Activated CD8-positive, alpha-beta memory T cell treated with anti-CD3 and anti-CD28 coated beads for 48 hours (primary cell): ENCODE data around the gene EPHB1.
"Not testable (repeated sequence)": the region's sequence is repeated elsewhere in the genome, so short reads cannot be mapped to it uniquely, and the experiment has no call there.

Source experiments
- DNase-seq, 3 experiments: peaks; one replicate each; pipeline ENCODE4 v3.0.0-alpha.2; 2020; ENCODE audit warnings: low read depth in 2 of 3, low spot score in 2 of 3

EPHB1 gene

DNA sequence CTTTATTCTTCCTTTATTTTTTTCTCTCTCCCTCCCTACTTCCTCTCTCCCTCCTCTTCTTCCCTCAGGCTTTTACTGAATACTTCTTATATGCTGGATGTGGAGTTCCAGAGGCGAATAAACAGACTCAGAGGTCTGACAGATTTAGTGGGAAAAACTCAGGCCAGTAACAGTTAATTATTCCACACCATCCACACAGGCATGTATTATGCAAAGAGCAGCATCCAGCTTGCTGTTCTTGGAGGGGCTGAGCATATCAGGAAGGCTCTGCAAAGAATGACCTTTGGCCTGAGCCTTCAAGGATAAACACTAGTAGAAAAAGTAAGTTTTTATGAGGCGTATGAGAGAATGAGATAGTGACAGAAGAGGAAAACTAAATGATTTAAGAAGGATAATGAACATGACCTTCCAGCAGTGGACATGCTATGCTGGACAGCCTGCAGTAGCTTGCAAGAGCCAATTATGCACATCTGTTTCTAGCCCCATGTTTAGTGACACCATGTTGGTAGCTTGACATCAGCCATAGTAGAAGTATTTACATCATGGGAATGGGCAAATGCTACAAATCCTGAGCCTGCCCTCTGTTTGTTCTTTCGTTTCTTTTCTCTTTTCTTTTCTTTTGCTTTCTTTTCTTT lies 387.4 kb downstream of the EPHB1 start:
- DNase-seq = no peak

DNA sequence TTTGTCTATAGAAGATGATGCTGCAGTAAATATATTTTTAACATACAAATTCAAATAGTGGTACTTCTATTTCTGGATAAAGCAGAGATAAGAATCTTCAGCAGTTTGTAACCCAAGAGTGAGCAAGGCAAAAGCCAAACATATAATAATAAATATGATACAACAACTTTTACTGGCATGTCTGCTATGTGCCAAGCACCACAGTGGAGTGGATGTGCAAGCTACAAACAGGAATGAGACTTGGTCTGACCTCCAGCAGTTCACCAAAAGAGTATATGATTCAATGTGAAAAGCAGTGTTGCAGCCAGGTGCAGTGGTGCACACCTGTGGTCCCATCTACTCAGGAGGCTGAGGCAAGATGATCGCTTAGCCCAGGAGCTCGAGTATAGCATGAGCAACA lies 395.6 kb downstream of the EPHB1 start:
- no peak for DNase-seq

DNA sequence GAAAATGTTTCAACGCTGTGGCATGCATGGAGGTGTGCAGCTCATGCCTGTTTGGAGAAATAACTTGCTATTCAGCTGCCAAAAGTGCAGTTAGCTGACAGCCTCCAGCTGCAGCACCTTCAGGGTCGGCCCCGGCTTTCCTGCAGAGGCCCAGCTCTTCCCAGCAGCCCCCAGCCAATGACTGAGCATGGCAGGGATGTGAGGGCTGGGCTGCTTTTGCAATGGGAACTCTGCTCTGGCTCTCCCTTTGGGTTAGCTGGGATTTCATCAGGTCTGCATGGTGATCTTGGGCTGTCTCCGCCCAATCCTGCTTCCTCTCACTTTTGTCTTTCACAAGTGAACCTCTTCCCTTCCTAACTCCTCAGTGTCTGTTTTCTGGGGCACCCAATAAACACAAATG lies 396.6 kb downstream of the EPHB1 start:
- no peak for DNase-seq

DNA sequence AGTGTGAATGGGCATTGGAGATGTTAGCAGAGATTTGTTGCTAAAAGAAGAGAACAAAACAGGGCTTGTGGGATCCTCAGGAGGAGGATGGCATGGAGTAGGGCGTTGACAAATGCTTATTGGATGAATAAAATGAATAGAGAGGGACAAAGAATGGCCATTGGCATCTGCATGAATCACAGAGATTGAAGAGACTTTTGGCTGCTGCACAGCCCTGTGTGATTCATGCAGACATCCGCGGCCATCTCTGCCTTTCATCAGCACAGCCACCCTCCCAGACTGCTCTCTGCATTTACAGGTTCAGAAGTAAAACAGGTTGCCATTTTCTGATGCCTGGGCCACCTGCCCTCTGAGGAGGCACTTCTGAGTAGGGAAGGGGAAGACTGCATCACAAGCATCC lies 397.9 kb downstream of the EPHB1 start:
- DNase-seq = no peak

DNA sequence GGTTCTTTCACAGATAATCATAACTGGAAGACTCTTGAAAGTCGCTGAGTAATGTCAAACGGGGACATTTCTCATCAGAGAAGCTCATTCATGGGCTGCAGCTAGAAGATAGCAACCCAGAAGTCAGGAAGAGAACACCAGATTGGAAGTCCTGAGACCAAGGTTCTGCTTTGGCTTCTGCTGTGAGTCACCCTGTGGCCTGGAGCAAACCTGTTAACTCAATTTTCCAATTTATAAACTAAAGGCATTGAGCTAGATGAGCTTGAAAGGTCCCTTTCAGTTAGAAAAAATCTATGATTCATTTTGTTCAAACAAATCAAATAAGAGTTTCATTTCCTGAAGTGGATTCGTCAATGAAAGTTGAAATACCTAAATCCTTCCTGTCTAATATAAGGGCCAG lies 402.2 kb downstream of the EPHB1 start:
- no peak for DNase-seq

DNA sequence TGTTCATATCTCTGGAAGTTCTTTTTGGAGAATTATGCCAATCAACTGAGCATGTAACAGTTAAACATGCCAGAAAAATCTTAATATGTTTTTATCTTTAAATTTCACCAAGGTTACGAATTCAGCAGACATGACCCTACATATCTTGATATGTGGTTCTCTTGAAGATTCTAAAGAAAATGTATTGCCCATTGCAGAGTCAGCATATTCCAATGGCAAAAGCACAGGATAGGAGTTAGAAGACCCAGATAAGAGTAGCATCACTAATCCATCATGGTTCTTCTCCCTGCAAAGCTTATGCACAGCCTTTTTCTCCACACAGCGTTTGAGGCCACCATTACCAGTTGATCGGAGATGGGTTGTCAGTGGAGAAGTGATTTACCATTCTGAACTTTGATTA lies 402.8 kb downstream of the EPHB1 start:
- no peak for DNase-seq

DNA sequence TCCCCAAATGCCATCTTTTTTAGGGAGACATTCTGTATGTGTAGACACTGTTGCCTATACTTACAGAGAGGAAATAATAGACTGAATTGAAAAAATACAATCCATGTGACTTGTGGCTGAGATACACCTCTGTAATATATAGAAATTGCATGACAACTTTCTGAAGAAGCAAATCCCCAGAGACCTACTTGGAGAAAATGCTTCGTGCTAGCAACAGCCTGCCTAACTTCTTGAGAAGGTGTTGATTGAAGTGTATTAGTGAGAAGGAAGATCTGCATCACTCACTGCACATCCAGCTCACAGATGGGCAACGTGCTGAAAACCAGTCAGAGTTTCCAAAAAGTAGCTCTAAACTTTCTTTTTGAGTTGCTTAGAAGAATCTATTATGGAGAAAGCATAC lies 404.1 kb downstream of the EPHB1 start:
- no peak for DNase-seq

DNA sequence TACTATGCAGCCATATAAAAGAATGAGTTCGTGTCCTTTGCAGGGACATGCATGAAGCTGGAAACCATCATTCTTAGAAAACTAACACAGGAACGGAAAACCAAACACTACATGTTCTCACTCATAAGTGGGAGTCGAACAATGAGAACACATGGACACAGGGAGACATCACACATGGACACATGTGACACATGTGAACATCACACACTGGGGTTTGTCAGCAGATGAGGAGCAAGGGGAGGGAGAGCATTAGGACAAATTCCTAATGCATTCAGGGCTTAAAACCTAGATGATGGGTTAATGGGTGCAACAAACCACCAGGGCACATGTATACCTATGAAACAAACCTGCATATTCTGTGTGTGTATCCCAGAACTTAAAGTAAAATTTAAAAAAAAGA lies 408.0 kb downstream of the EPHB1 start:
- no peak for DNase-seq

DNA sequence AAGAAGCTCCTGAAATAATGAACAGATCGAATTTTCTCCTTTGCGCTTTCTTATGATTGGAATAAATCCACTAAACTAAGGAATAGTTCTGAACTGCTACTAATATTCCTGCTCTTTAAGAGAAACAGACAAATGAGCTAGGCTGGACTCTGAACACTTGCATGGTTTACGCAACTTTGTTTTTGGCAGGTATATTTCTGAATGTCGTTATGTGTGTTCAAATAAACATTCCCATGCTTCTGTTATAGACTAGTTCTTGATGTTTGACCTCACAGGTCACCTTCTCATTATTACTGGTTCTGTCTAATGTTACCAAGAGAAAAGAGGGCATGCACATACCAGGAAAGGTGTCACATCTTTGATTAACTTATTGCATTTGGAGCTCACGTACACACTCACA lies 418.2 kb downstream of the EPHB1 start:
- no peak for DNase-seq

DNA sequence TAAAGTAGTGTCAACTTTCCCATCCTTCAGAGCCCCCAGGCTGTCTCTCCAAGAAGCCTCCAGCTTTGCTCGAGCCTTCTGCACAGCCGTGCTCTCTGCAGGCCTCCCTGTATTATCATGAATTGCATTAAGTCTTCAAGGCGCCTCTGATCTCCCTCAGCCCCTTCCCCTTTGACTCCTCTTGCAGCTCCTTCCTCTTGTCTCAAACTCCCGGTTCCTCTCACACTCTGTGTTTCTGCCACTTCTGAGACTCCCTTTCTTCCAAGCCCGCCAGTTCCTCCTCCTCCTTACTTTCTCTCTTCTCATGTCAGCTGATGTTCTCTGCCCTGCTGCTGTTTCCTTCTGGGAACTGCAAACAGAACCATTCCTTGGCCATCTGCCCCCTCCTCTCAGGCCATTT lies 418.8 kb downstream of the EPHB1 start:
- DNase-seq = no peak

DNA sequence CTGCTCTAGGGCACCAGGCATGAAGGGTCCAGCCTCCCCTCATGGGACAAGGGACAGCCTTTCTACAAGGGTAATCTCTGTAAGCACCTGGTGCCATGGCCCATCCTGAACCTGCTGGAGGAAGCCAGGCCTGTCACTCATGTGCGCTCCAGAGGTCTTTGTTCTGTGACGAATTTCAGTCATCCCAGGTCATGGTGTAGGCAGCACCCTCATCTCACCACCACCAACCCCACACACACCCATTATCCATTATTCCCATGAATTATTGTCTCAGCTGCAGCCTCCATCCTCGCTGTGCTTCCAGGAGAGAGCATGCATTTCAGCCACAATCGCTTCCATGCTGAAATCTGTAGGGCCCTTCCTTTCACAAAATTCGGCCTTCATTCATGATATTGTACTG lies 419.3 kb downstream of the EPHB1 start:
- no peak for DNase-seq

DNA sequence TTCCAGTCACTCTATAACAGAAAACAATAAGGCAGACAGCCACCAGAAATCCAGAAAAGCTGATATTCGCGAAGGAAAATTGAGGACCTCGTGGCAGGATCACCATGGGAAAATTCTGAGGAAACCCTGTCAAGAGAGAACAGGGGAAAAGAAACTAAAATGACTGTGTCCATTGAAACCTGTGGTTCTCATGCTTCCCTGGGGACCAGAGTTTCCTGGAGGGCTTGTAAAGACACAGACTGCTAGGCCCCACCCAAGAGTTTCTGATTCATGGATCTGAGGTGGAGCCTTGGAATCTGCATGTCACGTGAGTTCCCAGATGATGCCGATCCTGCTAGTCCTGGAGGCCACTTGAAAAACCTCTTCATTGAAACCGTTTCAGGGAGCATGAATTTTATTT lies 420.5 kb downstream of the EPHB1 start:
- DNase-seq = no peak

DNA sequence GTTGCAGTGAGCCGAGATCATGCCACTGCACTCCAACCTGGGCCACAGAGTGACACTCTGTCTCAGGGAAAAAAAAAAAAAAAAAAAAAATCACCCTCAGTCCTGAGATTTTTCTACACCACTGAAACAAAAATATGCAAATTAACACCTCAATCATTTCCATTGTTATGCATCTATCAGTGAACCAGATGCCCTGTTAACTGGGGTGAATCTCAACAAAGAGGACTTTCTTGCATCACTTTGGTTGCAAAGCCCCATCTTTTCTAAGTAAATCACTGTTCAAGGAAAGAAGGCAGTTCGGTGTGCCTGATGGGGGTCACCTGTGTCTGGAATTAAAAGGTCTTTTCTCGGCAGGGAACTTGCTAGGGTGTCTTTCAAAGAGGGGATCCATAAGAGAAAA lies 421.6 kb downstream of the EPHB1 start:
- no peak for DNase-seq

DNA sequence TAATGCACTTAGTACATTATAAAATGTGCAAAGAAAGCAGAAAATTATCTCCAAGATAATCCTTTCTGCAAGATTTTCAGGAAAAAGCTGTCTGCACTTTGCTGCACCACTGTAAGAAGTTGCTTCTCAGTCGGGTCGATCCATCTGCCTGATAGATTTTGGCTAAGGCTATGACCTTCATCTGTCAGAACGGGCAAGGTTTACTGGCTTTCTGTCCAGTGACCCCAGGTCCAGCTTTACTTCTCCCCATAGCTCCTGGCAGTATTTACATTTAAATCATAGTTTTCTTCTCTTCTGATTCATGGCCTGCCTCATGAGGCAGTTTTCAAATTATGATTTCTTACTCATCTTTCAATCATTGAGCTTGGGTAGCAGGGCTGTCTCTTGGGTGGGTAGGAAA lies 422.7 kb downstream of the EPHB1 start:
- no peak for DNase-seq

DNA sequence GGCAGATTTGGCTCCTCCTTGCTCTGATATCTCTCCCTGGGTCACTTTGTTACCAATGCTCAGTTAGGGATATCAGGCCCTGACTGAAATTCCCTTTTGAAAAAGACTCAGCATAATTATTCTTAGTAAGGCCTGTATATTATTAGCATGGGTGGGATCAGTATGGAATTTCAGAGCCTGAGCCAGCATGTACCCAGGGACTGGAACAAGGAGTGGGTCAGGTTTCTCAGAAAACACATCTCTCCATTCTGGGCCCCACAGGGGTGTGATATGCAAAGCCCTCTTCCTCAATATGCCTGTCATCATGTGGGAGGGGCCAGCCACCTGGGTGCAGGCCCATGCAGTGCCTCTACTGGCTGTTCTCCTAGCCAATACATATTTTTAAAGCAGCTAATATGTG lies 423.2 kb downstream of the EPHB1 start:
- DNase-seq = no peak

DNA sequence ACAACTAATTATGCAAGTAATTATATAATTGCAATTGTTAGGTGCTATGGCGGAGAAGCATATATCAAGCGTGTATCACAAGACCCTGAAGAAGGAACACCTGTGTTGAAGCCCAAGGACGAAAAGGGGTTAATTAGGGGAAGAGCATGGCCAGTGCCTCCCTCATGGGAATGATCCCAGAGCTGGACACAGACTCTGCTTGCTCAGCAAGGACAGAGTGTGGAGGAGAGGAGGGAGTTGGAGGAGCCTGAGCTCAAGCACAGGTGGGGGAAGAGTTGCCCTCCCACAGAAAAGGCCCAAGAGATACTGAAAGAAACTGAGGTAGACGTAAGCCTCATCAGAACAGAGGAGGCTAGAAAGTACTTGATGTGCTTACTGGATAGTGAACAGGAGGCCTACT lies 423.7 kb downstream of the EPHB1 start:
- no peak for DNase-seq

DNA sequence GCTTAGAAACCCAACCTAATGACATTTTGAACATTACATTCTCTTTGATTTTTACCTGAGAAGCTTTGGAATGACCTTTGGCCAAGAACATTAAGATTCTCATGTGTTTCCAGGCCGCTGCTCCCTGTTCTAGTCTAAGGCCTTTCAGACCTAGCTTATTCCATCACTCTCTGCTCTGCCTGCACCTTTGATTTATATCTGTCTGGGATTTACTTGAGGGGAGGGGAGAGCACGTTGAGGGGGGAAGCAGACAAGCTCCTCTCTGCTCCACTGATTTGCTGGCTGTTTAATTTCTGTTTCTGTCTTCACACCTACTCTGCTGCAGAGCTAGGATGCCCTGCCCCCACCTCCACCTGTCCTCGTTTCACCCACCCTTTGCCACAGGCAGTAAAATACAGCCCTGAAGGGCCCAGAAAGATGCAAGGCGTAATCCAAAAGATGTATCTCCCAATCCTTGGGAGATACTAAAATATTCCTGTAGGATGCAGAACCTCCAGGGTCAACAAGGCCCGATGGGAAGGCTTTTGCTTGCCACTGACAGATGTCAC lies 429.8 kb downstream of the EPHB1 start:
- no peak for DNase-seq

DNA sequence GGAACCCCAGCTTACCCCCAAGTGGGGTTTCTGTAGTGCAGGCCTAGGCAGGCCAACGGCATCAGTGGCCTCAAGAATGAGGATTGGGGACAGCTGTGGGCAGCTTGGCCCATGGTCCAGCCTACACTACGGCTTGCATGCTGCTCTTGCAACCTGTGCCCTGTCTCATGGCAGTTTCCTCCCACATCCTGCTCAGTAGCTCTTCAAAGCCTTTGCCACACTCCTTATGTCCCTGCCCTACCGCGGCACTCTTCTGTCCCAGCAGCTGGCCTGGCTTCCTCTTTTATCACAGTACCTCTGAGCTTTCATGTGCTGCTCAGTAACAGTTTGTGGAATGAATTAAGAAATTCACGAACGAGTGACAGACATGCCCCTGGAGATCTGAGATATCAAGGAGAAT lies 431.0 kb downstream of the EPHB1 start:
- DNase-seq = no peak

DNA sequence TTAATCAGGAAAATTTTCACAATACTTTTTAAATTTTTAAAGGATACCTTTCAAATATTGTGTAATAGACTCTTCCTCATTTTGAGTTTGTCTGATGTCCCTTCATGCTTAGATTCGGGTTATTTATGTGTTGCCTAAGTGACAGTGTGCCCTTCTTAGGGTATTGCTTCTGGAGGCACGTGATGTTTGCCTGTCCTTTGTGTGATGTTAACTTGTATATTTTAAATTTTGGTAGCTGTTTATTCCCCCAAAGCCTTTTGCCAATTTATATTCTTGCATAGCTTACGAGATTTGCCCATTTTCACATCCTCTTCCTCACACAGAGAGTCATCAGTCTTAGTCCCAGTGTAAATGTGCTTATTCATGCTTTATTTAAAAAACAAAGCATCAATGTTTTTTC lies 433.1 kb downstream of the EPHB1 start:
- DNase-seq = no peak

DNA sequence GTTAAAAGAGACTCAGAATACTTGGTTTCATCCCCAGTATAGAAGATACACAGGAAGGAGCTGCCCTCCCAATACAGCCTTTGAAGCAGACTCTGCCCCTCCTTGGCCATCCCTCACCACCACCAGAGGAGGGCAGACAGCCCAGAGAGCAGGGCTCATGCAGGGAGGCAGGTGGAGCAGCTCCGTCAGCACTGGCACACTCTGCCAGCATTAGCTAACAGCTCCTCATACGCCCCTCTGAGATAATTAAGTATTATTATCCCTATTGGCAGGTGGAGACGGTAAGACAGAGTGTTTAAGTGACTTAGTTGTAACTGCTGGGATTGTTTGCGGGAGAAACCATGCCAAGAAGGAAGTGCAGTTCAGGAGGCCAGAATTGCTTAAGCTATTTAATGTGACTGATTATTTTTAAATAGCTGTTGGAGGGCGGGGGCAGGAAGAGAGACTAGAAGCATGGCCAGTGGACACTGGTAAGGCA lies 434.0 kb downstream of the EPHB1 start:
- no peak for DNase-seq

DNA sequence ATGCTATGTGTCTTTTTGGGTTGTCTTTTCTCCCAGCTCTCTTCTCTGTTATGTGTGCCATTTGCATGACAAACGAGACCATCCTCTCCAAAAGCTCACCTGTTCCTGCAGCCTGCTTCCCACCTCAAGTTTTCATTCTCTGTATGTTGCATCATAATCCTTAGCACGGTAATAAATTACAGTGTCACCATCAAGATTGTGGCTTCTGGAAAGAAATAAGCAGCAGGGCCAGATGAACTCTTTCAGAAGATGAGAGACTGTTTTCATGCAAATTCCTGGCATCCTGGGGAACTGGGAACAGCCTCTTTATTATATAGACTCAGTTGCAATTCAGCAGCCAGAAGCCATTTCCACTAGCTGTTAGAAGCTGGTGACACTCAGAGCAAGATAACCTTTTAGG lies 436.7 kb downstream of the EPHB1 start:
- DNase-seq = no peak

DNA sequence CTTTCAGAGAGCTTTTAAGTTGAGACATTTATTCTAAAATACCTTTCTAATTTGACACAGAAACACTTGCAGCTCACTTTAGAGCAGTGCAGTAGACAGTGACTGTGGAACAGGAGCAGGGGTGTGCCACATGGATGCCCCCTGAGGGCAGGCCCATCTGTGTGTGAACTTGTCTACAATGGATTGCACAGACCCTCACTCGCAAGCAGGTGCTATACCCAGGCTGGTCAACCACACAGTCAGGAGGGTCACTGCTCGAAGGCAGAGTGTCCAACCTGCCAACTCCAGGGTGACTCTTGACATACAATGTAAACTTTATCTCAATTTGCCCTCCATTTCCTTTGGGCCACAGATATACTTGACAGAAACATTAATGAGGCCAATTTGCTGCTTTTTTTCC lies 437.2 kb downstream of the EPHB1 start:
- DNase-seq = no peak

DNA sequence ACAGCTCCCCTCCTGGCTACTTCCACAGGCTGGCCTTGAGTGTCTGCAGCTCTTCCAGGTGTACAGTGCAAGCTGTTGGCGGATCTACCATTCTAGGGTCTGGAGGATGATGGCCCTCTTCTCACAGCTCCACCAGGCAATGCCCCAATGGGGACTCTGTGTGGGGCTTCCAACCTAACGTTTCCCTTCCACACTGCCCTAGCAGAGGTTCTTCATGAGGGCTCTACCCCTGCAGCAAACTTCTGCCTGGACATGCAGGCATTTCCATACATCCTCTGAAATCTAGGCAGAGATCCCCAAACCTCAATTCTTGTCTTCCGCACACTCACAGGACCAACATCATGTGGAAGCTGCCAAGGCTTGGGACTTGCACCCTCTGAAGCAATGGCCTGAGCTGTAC lies 438.4 kb downstream of the EPHB1 start:
- DNase-seq = not testable (repeated sequence)
